Gastroesophageal sphincter (tissue), 4 donors: ENCODE measurements around the gene THEM4. TPM values are rescaled to one million over a fixed set of nuclear protein-coding genes. Genes with fewer than 3 reads are reported as not detected.

Experiments used
- ATAC-seq: fragments of 150-250 bp; one replicate; pipeline ENCODE4 v1.9.1; 2016; ENCODE audit warnings: mild to moderate bottlenecking, moderate library complexity
- H3K27ac ChIP-seq, 4 donors: fragments of 200-600 bp; sonication (generic) in 3 of 4; 1 replicate in 3 of 4; 2 replicates in 1 of 4; pipeline ENCODE4 v1.5.1; 2016 to 2019
- H3K27me3 ChIP-seq: fragments of 200-600 bp; sonication (generic); one replicate; pipeline ENCODE4 v1.5.1; 2019
- H3K36me3 ChIP-seq, 2 donors: fragments of 200-600 bp; sonication (generic); one replicate each; pipeline ENCODE4 v1.5.1; 2019; ENCODE audit warnings: control low read depth in 1 of 2
- H3K4me1 ChIP-seq, 3 donors: fragments of 200-600 bp; sonication (generic); 1 replicate in 2 of 3; 2 replicates in 1 of 3; pipeline ENCODE4 v1.5.1; 2016 to 2019; ENCODE audit warnings: control low read depth in 2 of 3
- H3K4me3 ChIP-seq, 2 donors: fragments of 200-600 bp; sonication (generic); one replicate each; pipeline ENCODE4 v1.5.1; 2019; ENCODE audit warnings: mild to moderate bottlenecking in 1 of 2, moderate library complexity in 1 of 2
- H3K9me3 ChIP-seq, 3 donors: fragments of 200-600 bp; sonication (generic); one replicate each; pipeline ENCODE4 v1.5.1; 2017 to 2019; ENCODE audit warnings: control low read depth in 2 of 3
- CTCF ChIP-seq, 4 experiments: fragments of 200-600 bp in 2 of 4; fragments of 450-650 bp in 2 of 4; sonication (generic) in 1 of 4; IDR thresholded peaks; one replicate each; pipeline ENCODE4 v1.5.1; 2017 to 2019; ENCODE audit warnings: antibody characterized with exemption in 4 of 4, mild to moderate bottlenecking in 2 of 4, moderate library complexity in 2 of 4
- EP300 ChIP-seq: sonication (generic); formaldehyde crosslinking; IDR thresholded peaks from one replicate; pipeline ENCODE4 v1.6.1; 2017; ENCODE audit warnings: antibody characterized with exemption, mild to moderate bottlenecking
- POLR2A ChIP-seq, 2 donors: fragments of 450-650 bp; IDR thresholded peaks; one replicate each; pipeline ENCODE4 v1.6.1; 2017; ENCODE audit warnings: antibody characterized with exemption in 2 of 2, mild to moderate bottlenecking in 2 of 2, moderate library complexity in 1 of 2
- POLR2AphosphoS5 ChIP-seq: sonication (generic); formaldehyde crosslinking; IDR thresholded peaks from one replicate; pipeline ENCODE4 v1.6.1; 2017; ENCODE audit warnings: antibody characterized with exemption
- WGBS, 2 donors: methylation state at CpG; one replicate each; pipeline ENCODE4 v1.1.5; 2018; ENCODE audit warnings: low coverage in 1 of 2; 5-methylcytosine and 5-hydroxymethylcytosine counted together
- total RNA-seq, 4 donors: library from RNA; depleted of rRNA; stranded (reverse); fragments of >200 nt; gene quantifications; one replicate each; pipeline ENCODE4 v1.1.0, GENCODE V29; 2016

THEM4 gene
- total RNA-seq, 4 donors from 2014 or later: 14.7 to 17.5 (median 16.1) TPM

GRCh38 chr1:151832318-151832980 is 76.9 kb downstream of the THEM4 start:
- peaks cover 19% of the 10 kb centered on the region for H3K27me3 ChIP-seq
- 18 to 80% methylated on average over 1 to 2 of the region's 10 CpGs for WGBS, 2 donors
- peak; percentile 64 for ATAC-seq
- no peak overlapping the region for H3K4me3 ChIP-seq
- peaks cover 0 to 36% (median 0%) of the 10 kb centered on the region in 3 donors for H3K4me1 ChIP-seq
- no peaks in the 10 kb centered on the region for H3K36me3 ChIP-seq
- TF ChIP-seq POLR2AphosphoS5: peak; percentile 50
- no peak for TF ChIP-seq EP300
- no peaks in the 10 kb centered on the region for H3K9me3 ChIP-seq
- H3K27ac ChIP-seq: no peak overlapping the region

- Histone ChIP-seq H3K27me3 (peaks cover 13% of the 10 kb centered on the region), H3K9me3 (no peaks in the 10 kb centered on the region), H3K36me3 (no peaks in the 10 kb centered on the region), H3K4me1 (peaks cover 0 to 28% (median 0%) of the 10 kb centered on the region in 3 donors), H3K27ac (no peak within 1 kb of the TSS), H3K4me3 (no peak within 1 kb of the TSS)
- TF ChIP-seq EP300 (no peak), CTCF (IDR thresholded peaks at IDR 0.05) (no peak), POLR2A (IDR thresholded peaks at IDR 0.05) (no peak), POLR2AphosphoS5 (no peak)
- no peak for ATAC-seq
- WGBS, 2 donors: 83% methylated on average over 1 of the region's 5 CpGs; no CpG with 5 or more reads in 1 of the 2 donors
Measured at GRCh38 chr1:151831605-151832004, 77.7 kb downstream of the THEM4 start, which contains the start of gene RORC. TSS of gene RORC (minus strand) at chr1:151831802. CDS start at chr1:151831764, 38 bp downstream.

- no peak for ATAC-seq
- 82% methylated on average over 4 of the region's 4 CpGs; no CpG with 5 or more reads in 1 of the 2 donors for WGBS, 2 donors
- peaks cover 17% of the 10 kb centered on the region for H3K27me3 ChIP-seq
Measured at GRCh38 chr1:151831256-151831591, 78.1 kb downstream of the THEM4 start.

GRCh38 chr1:151830055-151830454 is 79.3 kb downstream of the THEM4 start:
- no peaks in the 10 kb centered on the region for H3K36me3 ChIP-seq
- ATAC-seq: no peak
- H3K9me3 ChIP-seq: no peaks in the 10 kb centered on the region
- H3K4me3 ChIP-seq: no peak overlapping the region
- whole genome bisulfite sequencing, 2 donors: 0% methylated on average over 1 of the region's 6 CpGs; no CpG with 5 or more reads in 1 of the 2 donors
- peaks cover 0 to 28% (median 0%) of the 10 kb centered on the region in 3 donors for H3K4me1 ChIP-seq
- TF ChIP-seq POLR2A (IDR thresholded peaks at IDR 0.05) (no peak), POLR2AphosphoS5 (no peak), CTCF (IDR thresholded peaks at IDR 0.05) (no peak), EP300 (no peak)
- no peak overlapping the region for H3K27ac ChIP-seq
- H3K27me3 ChIP-seq: peaks cover 16% of the 10 kb centered on the region

More at GRCh38 chr1:151831256-151831591, 78.1 kb downstream of the THEM4 start:
- no peak for TF ChIP-seq POLR2A (IDR thresholded peaks at IDR 0.05)
- no peak for TF ChIP-seq EP300
- no peak for TF ChIP-seq CTCF (IDR thresholded peaks at IDR 0.05)
- no peaks in the 10 kb centered on the region for H3K9me3 ChIP-seq
- H3K4me1 ChIP-seq: peaks cover 0 to 28% (median 0%) of the 10 kb centered on the region in 3 donors
- H3K36me3 ChIP-seq: no peaks in the 10 kb centered on the region
- no peak overlapping the region for H3K4me3 ChIP-seq
- H3K27ac ChIP-seq: no peak overlapping the region

GRCh38 chr1:151829352-151830046 is 79.8 kb downstream of the THEM4 start:
- TF ChIP-seq POLR2AphosphoS5 (no peak), CTCF (IDR thresholded peaks at IDR 0.05) (no peak), EP300 (no peak), POLR2A (IDR thresholded peaks at IDR 0.05) (no peak)
- Histone ChIP-seq H3K4me3 (no peak overlapping the region), H3K27me3 (peaks cover 14% of the 10 kb centered on the region), H3K4me1 (peaks cover 0 to 28% (median 0%) of the 10 kb centered on the region in 3 donors), H3K9me3 (no peaks in the 10 kb centered on the region), H3K27ac (no peak overlapping the region), H3K36me3 (no peaks in the 10 kb centered on the region)
- ATAC-seq: no peak
- whole genome bisulfite sequencing, 2 donors: 10 to 40% methylated on average over 1 to 4 of the region's 4 CpGs
